ENCODE data around the gene RAB4B.
"Not testable (repeated sequence)": the region's sequence is repeated elsewhere in the genome, so short reads cannot be mapped to it uniquely, and the experiment has no call there.

RAB4B gene

GRCh38 chr19:40781140-40781539 is 3.1 kb downstream of the RAB4B start:
- no peak for DNase-seq

- no peak for DNase-seq
Measured at GRCh38 chr19:40783711-40784110, 5.7 kb downstream of the RAB4B start.

- not testable (repeated sequence) for DNase-seq
Measured at GRCh38 chr19:40784146-40784545, 6.1 kb downstream of the RAB4B start.

- no peak for DNase-seq
Measured at GRCh38 chr19:40785526-40785925, 7.5 kb downstream of the RAB4B start.

- DNase-seq = no peak
Measured at GRCh38 chr19:40786060-40787037, 8.3 kb downstream of the RAB4B start.

GRCh38 chr19:40791349-40791748 is 13.3 kb downstream of the RAB4B start:
- no peak for DNase-seq

- DNase-seq = no peak
Measured at GRCh38 chr19:40791996-40792395, 13.9 kb downstream of the RAB4B start.

- no peak for DNase-seq
Measured at GRCh38 chr19:40797166-40797962, 19.3 kb downstream of the RAB4B start.

- no peak for DNase-seq
Measured at GRCh38 chr19:40797963-40798682, 20.1 kb downstream of the RAB4B start.

GRCh38 chr19:40798683-40799557 is 20.9 kb downstream of the RAB4B start, which contains the start of gene EGLN2:
Gene EGLN2, plus strand, starts transcription at chr19:40799191. Its CDS starts 1,382 bp downstream, at chr19:40800573.
- peak; percentile 99 for DNase-seq

- DNase-seq = no peak
Measured at GRCh38 chr19:40799558-40800338, 21.7 kb downstream of the RAB4B start.

- no peak for DNase-seq
Measured at GRCh38 chr19:40800339-40800996, 22.4 kb downstream of the RAB4B start.

GRCh38 chr19:40800997-40801377 is 22.9 kb downstream of the RAB4B start:
- DNase-seq = no peak

- DNase-seq = no peak
Measured at GRCh38 chr19:40801426-40802299, 23.6 kb downstream of the RAB4B start.

- peak; percentile 32 for DNase-seq
Measured at GRCh38 chr19:40802300-40803169, 24.5 kb downstream of the RAB4B start.

- no peak for DNase-seq
Measured at GRCh38 chr19:40803170-40803856, 25.3 kb downstream of the RAB4B start.

GRCh38 chr19:40803857-40804782 is 26.1 kb downstream of the RAB4B start:
- no peak for DNase-seq

Measured in NCI-H2171 treated with DMSO at 0.1 percent for 48 hours (cell line).